NB4 (cell line): ENCODE results near the gene ZP3.
"Not testable (repeated sequence)": the region's sequence is repeated elsewhere in the genome, so short reads cannot be mapped to it uniquely, and the experiment has no call there.

Source experiments
- MYC ChIP-seq: IDR thresholded peaks from 2 replicates; pipeline ENCODE4 v1.6.1; 2011; ENCODE audit warnings: low read depth, low read length
- POLR2A ChIP-seq: IDR thresholded peaks from 2 replicates; pipeline ENCODE4 v1.6.1; 2011; ENCODE audit warnings: mild to moderate bottlenecking; ENCODE audit not compliant: insufficient read length; ENCODE audit errors: extremely low read depth
- TF ChIP-seq, protein P1 (sequence below): IDR thresholded peaks from one replicate; pipeline ENCODE4 v1.5.1; 2012; ENCODE audit warnings: low read depth, low read length
- TF ChIP-seq, protein P2 (sequence below): IDR thresholded peaks from 2 replicates; pipeline ENCODE4 v1.6.1; 2011; ENCODE audit warnings: low read depth, low read length

DNA sequence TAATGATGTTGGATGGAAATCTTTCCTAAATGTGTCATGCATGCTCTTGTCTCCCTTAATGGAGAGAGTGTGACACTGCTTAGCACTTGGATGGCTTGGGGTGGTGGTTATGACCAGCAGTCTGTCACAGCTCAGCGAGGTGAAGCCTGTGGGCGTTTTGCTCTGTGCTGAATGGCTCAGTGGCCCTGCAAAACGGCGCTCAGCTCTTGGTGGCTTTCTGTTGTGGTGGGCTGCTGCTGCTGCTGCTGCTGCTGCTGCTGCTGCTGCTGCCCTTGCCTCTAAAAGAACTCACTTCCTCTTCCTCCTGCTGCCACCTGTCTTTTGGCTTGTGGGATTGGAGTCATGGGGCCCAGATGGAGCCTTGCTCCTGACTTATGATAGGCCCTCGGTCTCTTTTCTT is 61.9 kb downstream of the ZP3 start:
- TF ChIP-seq, protein P1, sequence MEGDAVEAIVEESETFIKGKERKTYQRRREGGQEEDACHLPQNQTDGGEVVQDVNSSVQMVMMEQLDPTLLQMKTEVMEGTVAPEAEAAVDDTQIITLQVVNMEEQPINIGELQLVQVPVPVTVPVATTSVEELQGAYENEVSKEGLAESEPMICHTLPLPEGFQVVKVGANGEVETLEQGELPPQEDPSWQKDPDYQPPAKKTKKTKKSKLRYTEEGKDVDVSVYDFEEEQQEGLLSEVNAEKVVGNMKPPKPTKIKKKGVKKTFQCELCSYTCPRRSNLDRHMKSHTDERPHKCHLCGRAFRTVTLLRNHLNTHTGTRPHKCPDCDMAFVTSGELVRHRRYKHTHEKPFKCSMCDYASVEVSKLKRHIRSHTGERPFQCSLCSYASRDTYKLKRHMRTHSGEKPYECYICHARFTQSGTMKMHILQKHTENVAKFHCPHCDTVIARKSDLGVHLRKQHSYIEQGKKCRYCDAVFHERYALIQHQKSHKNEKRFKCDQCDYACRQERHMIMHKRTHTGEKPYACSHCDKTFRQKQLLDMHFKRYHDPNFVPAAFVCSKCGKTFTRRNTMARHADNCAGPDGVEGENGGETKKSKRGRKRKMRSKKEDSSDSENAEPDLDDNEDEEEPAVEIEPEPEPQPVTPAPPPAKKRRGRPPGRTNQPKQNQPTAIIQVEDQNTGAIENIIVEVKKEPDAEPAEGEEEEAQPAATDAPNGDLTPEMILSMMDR, result not testable (repeated sequence)
- not testable (repeated sequence) for TF ChIP-seq POLR2A, MYC
- TF ChIP-seq, protein P2, sequence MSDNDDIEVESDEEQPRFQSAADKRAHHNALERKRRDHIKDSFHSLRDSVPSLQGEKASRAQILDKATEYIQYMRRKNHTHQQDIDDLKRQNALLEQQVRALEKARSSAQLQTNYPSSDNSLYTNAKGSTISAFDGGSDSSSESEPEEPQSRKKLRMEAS, result not testable (repeated sequence)
